ENCODE results near the gene KIAA1217.

The KIAA1217 gene

DNA sequence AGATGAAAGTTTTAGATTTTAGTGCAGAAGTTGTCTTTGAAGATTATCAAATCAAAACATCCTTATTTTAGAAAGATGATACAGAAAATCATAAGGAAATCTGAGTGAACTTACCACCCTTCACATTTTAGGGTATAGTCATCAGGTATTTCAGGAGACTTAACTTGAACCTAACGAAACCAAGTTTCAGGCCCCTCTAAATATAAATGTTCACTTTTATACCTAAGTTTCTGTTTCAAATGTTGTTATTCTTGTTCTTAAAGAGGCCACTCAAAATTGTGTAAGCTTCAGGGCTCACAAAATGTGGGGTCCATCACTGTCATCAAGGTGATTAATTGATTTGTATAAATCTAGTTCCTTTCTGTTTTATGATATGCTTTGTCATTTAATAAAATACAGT lies 216.2 kb downstream of the KIAA1217 start:
- peaks cover 4% of the 10 kb centered on the region for H3K4me1 ChIP-seq (ENCODE audit: insufficient read depth, low read length)
- no peaks in the 10 kb centered on the region for H3K27me3 ChIP-seq (ENCODE audit: control insufficient read depth in 1 of 2, insufficient read depth in 2 of 2, low read length in 2 of 2)
- no peaks in the 10 kb centered on the region for H3K36me3 ChIP-seq (ENCODE audit: insufficient read depth, low read length)
- H3K4me3 ChIP-seq (ENCODE audit: low read depth in 1 of 2, low read length in 2 of 2) = no peak overlapping the region
- H3K9ac ChIP-seq (ENCODE audit: low read length) = no peak overlapping the region
- no peaks in the 10 kb centered on the region for H3K9me3 ChIP-seq (ENCODE audit: low read length)
- H3K27ac ChIP-seq (ENCODE audit: low read depth, low read length) = no peak overlapping the region

DNA sequence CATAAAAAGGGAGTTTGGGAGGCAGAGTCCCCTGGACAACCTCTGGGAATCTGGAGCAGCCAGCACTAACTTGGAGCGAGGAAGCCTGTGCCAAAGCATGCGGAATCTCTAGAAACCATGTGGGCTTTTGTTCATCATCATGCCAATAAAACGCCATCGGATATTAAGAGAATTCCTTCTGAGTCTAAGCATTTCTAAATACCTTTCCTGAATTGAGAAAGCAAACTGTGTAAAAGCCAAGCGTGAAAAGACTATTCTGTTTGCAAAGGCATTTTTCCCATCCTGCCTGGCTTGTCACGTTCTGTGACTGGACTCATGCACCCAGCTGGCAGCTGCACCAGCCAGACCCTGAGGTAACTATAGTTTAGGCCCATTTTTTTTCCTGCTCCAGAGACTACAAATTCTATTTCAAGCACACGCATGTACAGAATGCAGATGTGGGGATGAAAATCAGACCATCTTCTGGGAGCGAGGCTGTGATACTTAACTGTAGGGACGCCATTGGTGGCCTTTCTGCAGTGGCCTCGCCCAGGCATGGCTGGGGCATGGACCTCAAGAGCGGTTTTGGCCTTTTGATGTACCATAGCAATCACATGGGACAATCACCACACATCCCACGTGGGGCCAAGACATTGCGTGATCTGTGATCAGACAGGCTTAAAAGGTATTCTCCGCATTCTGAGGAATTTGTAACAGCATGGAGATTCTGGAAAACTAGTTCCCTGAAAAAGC lies 218.9 kb downstream of the KIAA1217 start:
- Histone ChIP-seq H3K4me3 (ENCODE audit: low read depth in 1 of 2, low read length in 2 of 2) (no peak overlapping the region), H3K27me3 (ENCODE audit: control insufficient read depth in 1 of 2, insufficient read depth in 2 of 2, low read length in 2 of 2) (no peaks in the 10 kb centered on the region), H3K9ac (ENCODE audit: low read length) (no peak overlapping the region), H3K27ac (ENCODE audit: low read depth, low read length) (no peak overlapping the region), H3K9me3 (ENCODE audit: low read length) (no peaks in the 10 kb centered on the region), H3K36me3 (ENCODE audit: insufficient read depth, low read length) (no peaks in the 10 kb centered on the region), H3K4me1 (ENCODE audit: insufficient read depth, low read length) (peaks cover 4% of the 10 kb centered on the region)

DNA sequence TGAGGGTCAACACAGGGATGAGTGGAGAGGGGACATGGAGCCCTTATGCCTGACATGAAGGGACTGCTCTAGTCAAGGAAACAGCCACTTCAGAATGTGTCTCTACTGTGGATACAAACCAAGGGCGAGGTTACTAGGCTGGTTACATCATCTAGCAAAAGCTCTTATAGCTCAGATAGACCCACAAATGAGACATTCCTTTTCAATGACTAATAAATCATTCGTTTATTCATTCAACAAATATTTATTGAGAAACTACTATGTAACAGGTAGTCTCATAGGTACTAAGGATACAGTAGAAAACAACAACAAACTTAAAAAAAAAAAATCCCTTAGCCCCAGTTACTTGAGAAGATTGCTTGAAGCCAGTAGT lies 219.5 kb downstream of the KIAA1217 start:
- Histone ChIP-seq H3K27ac (ENCODE audit: low read depth, low read length) (no peak overlapping the region), H3K9ac (ENCODE audit: low read length) (no peak overlapping the region), H3K27me3 (ENCODE audit: control insufficient read depth in 1 of 2, insufficient read depth in 2 of 2, low read length in 2 of 2) (no peaks in the 10 kb centered on the region), H3K9me3 (ENCODE audit: low read length) (no peaks in the 10 kb centered on the region), H3K4me1 (ENCODE audit: insufficient read depth, low read length) (peaks cover 4% of the 10 kb centered on the region), H3K4me3 (ENCODE audit: low read depth in 1 of 2, low read length in 2 of 2) (no peak overlapping the region), H3K36me3 (ENCODE audit: insufficient read depth, low read length) (no peaks in the 10 kb centered on the region)

GRCh38 chr10:24430591-24430990 lies 221.7 kb downstream of the KIAA1217 start:
- Histone ChIP-seq H3K36me3 (ENCODE audit: insufficient read depth, low read length) (no peaks in the 10 kb centered on the region), H3K4me3 (ENCODE audit: low read depth in 1 of 2, low read length in 2 of 2) (no peak overlapping the region), H3K27ac (ENCODE audit: low read depth, low read length) (no peak overlapping the region), H3K9me3 (ENCODE audit: low read length) (no peaks in the 10 kb centered on the region), H3K4me1 (ENCODE audit: insufficient read depth, low read length) (peaks cover 4% of the 10 kb centered on the region), H3K9ac (ENCODE audit: low read length) (no peak overlapping the region), H3K27me3 (ENCODE audit: control insufficient read depth in 1 of 2, insufficient read depth in 2 of 2, low read length in 2 of 2) (no peaks in the 10 kb centered on the region)

DNA sequence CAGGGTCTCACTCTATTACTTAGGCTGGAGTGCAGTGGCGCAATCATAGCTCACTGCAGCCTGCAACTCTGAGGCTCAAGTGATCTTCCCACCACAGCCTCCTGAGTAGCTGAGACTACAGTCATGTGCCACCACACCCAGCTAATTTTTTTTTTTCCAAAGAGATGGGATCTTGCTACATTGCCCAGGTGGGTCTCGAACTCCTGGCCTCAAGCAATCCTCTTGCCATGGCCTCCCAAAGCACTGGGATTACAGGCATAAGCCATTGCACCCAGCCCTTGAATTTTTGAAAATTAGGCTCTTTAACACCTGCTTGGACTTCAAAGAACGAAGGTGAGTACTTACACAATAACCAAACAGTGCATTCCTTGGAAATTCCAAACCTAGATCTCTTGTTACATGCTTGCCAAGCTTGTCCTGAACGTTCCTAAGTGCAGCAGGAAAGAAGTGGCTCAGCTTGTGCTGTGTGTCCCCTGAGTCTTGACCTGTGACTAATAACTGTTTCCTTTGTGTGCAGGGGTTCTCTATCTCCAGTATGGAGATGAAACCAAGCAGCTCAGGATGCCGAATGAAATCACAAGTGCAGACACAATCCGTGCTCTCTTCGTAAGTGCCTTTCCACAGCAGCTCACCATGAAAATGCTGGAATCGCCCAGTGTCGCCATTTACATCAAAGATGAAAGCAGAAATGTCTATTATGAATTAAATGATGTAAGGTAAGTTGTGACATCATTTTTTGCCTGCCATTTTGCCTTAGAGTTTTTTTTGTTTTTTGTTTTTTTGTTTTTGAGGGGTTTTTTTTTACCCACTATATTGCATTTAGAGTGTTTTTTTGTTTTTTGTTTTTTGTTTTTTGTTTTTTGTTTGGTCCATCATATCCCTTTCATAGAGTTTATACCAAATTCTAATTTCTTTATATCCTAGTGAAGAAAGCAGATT lies 223.8 kb downstream of the KIAA1217 start:
- no peak overlapping the region for H3K27ac ChIP-seq (ENCODE audit: low read depth, low read length)
- H3K9me3 ChIP-seq (ENCODE audit: low read length) = no peaks in the 10 kb centered on the region
- H3K4me3 ChIP-seq (ENCODE audit: low read depth in 1 of 2, low read length in 2 of 2) = no peak overlapping the region
- H3K9ac ChIP-seq (ENCODE audit: low read length) = no peak overlapping the region
- no peaks in the 10 kb centered on the region for H3K36me3 ChIP-seq (ENCODE audit: insufficient read depth, low read length)
- H3K27me3 ChIP-seq (ENCODE audit: control insufficient read depth in 1 of 2, insufficient read depth in 2 of 2, low read length in 2 of 2) = no peaks in the 10 kb centered on the region
- peaks cover 4% of the 10 kb centered on the region for H3K4me1 ChIP-seq (ENCODE audit: insufficient read depth, low read length)

DNA sequence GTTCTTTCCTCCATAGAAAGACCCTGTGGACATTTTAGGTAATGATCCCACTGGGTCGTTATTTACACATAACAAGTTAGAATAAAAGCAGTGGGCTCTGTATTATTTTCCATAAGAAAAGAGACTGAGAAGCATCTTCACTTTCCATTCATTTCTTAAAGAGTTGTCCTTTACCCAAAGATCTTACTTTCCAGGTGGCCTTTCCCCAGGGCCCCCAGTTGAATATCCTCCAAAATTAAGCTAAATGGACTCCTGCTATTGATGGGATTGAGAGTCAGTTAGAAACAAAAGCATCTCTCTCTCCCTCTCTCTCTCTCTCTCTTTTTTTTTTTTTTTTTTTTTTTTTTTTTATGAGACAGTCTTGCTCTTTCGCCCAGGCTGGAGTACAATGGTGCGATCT lies 224.8 kb downstream of the KIAA1217 start:
- no peaks in the 10 kb centered on the region for H3K27me3 ChIP-seq (ENCODE audit: control insufficient read depth in 1 of 2, insufficient read depth in 2 of 2, low read length in 2 of 2)
- H3K9me3 ChIP-seq (ENCODE audit: low read length) = no peaks in the 10 kb centered on the region
- H3K4me1 ChIP-seq (ENCODE audit: insufficient read depth, low read length) = no peaks in the 10 kb centered on the region
- no peak overlapping the region for H3K4me3 ChIP-seq (ENCODE audit: low read depth in 1 of 2, low read length in 2 of 2)
- no peak overlapping the region for H3K9ac ChIP-seq (ENCODE audit: low read length)
- peaks cover 1% of the 10 kb centered on the region for H3K36me3 ChIP-seq (ENCODE audit: insufficient read depth, low read length)
- H3K27ac ChIP-seq (ENCODE audit: low read depth, low read length) = no peak overlapping the region

- Histone ChIP-seq H3K27ac (ENCODE audit: low read depth, low read length) (no peak overlapping the region), H3K9me3 (ENCODE audit: low read length) (no peaks in the 10 kb centered on the region), H3K4me1 (ENCODE audit: insufficient read depth, low read length) (no peaks in the 10 kb centered on the region), H3K27me3 (ENCODE audit: control insufficient read depth in 1 of 2, insufficient read depth in 2 of 2, low read length in 2 of 2) (no peaks in the 10 kb centered on the region), H3K4me3 (ENCODE audit: low read depth in 1 of 2, low read length in 2 of 2) (no peak overlapping the region), H3K9ac (ENCODE audit: low read length) (no peak overlapping the region), H3K36me3 (ENCODE audit: insufficient read depth, low read length) (peaks cover 9% of the 10 kb centered on the region)
Observed at GRCh38 chr10:24434961-24435360, 226.0 kb downstream of the KIAA1217 start.

- H3K9ac ChIP-seq (ENCODE audit: low read length) = no peak overlapping the region
- H3K27me3 ChIP-seq (ENCODE audit: control insufficient read depth in 1 of 2, insufficient read depth in 2 of 2, low read length in 2 of 2) = no peaks in the 10 kb centered on the region
- H3K27ac ChIP-seq (ENCODE audit: low read depth, low read length) = no peak overlapping the region
- H3K4me3 ChIP-seq (ENCODE audit: low read depth in 1 of 2, low read length in 2 of 2) = no peak overlapping the region
- H3K4me1 ChIP-seq (ENCODE audit: insufficient read depth, low read length) = no peaks in the 10 kb centered on the region
- H3K36me3 ChIP-seq (ENCODE audit: insufficient read depth, low read length) = peaks cover 9% of the 10 kb centered on the region
- H3K9me3 ChIP-seq (ENCODE audit: low read length) = no peaks in the 10 kb centered on the region
Observed at GRCh38 chr10:24435374-24435773, 226.4 kb downstream of the KIAA1217 start.

GRCh38 chr10:24437302-24437701 lies 228.4 kb downstream of the KIAA1217 start:
- H3K4me3 ChIP-seq (ENCODE audit: low read depth in 1 of 2, low read length in 2 of 2) = no peak overlapping the region
- no peak overlapping the region for H3K27ac ChIP-seq (ENCODE audit: low read depth, low read length)
- H3K9me3 ChIP-seq (ENCODE audit: low read length) = no peaks in the 10 kb centered on the region
- peaks cover 9% of the 10 kb centered on the region for H3K36me3 ChIP-seq (ENCODE audit: insufficient read depth, low read length)
- no peaks in the 10 kb centered on the region for H3K27me3 ChIP-seq (ENCODE audit: control insufficient read depth in 1 of 2, insufficient read depth in 2 of 2, low read length in 2 of 2)
- no peak overlapping the region for H3K9ac ChIP-seq (ENCODE audit: low read length)
- H3K4me1 ChIP-seq (ENCODE audit: insufficient read depth, low read length) = no peaks in the 10 kb centered on the region

GRCh38 chr10:24438800-24439199 lies 229.9 kb downstream of the KIAA1217 start:
- Histone ChIP-seq H3K4me3 (ENCODE audit: low read depth in 1 of 2, low read length in 2 of 2) (no peak overlapping the region), H3K9me3 (ENCODE audit: low read length) (no peaks in the 10 kb centered on the region), H3K9ac (ENCODE audit: low read length) (no peak overlapping the region)

DNA sequence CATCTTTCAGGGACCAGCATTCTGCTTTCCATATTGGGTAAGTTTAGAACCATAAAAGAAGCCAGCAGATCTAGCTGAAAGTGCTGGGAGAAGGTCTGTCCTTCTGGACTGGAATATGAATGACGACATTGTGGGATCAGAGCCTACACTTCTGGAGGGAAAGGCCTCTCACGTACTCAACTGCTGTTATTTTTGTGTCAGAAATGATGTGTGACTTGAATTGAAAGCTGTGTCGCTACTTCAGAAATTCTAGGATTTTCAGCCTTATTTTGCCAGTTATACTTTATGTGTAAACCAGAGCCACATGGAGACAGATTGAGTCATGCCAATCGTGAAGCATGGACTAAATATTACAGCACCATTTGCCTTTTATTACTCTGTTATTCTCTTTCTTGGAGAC lies 231.0 kb downstream of the KIAA1217 start:
- no peaks in the 10 kb centered on the region for H3K4me1 ChIP-seq (ENCODE audit: insufficient read depth, low read length)
- no peaks in the 10 kb centered on the region for H3K27me3 ChIP-seq (ENCODE audit: control insufficient read depth in 1 of 2, insufficient read depth in 2 of 2, low read length in 2 of 2)
- H3K9me3 ChIP-seq (ENCODE audit: low read length) = no peaks in the 10 kb centered on the region
- H3K36me3 ChIP-seq (ENCODE audit: insufficient read depth, low read length) = peaks cover 9% of the 10 kb centered on the region
- no peak overlapping the region for H3K27ac ChIP-seq (ENCODE audit: low read depth, low read length)
- H3K4me3 ChIP-seq (ENCODE audit: low read depth in 1 of 2, low read length in 2 of 2) = no peak overlapping the region
- no peak overlapping the region for H3K9ac ChIP-seq (ENCODE audit: low read length)

More at GRCh38 chr10:24438800-24439199, 229.9 kb downstream of the KIAA1217 start:
- H3K4me1 ChIP-seq (ENCODE audit: insufficient read depth, low read length) = no peaks in the 10 kb centered on the region
- peaks cover 9% of the 10 kb centered on the region for H3K36me3 ChIP-seq (ENCODE audit: insufficient read depth, low read length)
- no peak overlapping the region for H3K27ac ChIP-seq (ENCODE audit: low read depth, low read length)
- no peaks in the 10 kb centered on the region for H3K27me3 ChIP-seq (ENCODE audit: control insufficient read depth in 1 of 2, insufficient read depth in 2 of 2, low read length in 2 of 2)

Measured in muscle layer of colon (tissue), 2 donors.